ENCODE data around the gene DLGAP1. TPM values are rescaled to one million over a fixed set of nuclear protein-coding genes. Genes with fewer than 3 reads are reported as not detected.

Gene DLGAP1
- polyA plus RNA-seq, 1 donor from 2014 or later = 4.5 TPM

DNA sequence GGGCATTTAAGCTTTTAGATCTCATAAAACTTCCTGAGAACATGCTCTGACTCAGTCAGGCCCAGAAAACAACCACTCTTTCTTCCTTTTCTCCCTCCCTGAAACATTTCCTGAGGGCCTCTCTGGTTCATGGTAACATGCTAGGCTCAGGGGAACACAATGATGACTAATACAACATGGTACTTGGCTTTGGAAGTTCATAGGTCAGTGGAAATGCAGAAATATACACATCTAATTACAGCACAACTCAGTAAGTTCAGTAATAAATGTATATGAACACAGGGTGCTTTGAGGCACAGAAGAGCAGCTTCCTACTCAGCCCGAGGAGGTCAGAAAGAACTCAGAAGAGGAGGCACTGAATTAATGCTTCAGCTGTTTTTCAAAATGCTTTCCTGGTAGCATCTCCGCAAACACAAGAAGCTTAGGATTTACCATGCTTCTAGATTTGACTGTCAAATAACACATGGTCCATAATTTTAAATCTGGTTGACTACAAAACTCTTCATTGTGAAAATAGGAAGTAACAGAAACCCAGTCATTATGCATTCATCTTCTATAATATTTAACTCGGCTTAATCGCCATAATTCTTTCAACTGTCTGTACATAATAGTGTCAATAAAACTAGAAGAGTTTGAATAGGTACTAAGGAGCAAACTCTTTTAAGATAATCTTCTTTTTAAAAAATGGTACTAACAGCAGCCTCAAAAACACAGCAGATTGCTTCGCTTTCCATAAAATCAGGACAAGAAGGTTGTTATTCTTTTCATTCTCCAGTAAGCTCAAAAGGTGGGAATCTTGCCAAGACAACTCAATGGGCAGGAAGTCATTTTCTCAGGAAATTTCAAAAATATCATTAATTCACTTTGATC is 251.3 kb downstream of the DLGAP1 start:
- no peak overlapping the region for H3K27ac ChIP-seq (ENCODE audit: low read length)
- TF ChIP-seq POLR2AphosphoS5 (IDR thresholded peaks at IDR 0.05) (no peak), RAD21 (conservative IDR thresholded peaks at IDR 0.05) (no peak), SMC3 (conservative IDR thresholded peaks at IDR 0.05; ENCODE audit: poor library complexity) (no peak), MXI1 (conservative IDR thresholded peaks at IDR 0.05; ENCODE audit: poor library complexity, severe bottlenecking) (no peak), EZH2 (IDR thresholded peaks at IDR 0.05; ENCODE audit: borderline replicate concordance, insufficient read depth, low read length, poor library complexity, severe bottlenecking) (no peak), EP300 (conservative IDR thresholded peaks at IDR 0.05; ENCODE audit: poor library complexity, severe bottlenecking) (no peak), TAF1 (IDR thresholded peaks at IDR 0.05; ENCODE audit: low read depth) (no peak)
- TF ChIP-seq, protein P1, sequence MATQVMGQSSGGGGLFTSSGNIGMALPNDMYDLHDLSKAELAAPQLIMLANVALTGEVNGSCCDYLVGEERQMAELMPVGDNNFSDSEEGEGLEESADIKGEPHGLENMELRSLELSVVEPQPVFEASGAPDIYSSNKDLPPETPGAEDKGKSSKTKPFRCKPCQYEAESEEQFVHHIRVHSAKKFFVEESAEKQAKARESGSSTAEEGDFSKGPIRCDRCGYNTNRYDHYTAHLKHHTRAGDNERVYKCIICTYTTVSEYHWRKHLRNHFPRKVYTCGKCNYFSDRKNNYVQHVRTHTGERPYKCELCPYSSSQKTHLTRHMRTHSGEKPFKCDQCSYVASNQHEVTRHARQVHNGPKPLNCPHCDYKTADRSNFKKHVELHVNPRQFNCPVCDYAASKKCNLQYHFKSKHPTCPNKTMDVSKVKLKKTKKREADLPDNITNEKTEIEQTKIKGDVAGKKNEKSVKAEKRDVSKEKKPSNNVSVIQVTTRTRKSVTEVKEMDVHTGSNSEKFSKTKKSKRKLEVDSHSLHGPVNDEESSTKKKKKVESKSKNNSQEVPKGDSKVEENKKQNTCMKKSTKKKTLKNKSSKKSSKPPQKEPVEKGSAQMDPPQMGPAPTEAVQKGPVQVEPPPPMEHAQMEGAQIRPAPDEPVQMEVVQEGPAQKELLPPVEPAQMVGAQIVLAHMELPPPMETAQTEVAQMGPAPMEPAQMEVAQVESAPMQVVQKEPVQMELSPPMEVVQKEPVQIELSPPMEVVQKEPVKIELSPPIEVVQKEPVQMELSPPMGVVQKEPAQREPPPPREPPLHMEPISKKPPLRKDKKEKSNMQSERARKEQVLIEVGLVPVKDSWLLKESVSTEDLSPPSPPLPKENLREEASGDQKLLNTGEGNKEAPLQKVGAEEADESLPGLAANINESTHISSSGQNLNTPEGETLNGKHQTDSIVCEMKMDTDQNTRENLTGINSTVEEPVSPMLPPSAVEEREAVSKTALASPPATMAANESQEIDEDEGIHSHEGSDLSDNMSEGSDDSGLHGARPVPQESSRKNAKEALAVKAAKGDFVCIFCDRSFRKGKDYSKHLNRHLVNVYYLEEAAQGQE (IDR thresholded peaks at IDR 0.05; ENCODE audit: borderline replicate concordance) = no peak
- TF ChIP-seq, protein P2, sequence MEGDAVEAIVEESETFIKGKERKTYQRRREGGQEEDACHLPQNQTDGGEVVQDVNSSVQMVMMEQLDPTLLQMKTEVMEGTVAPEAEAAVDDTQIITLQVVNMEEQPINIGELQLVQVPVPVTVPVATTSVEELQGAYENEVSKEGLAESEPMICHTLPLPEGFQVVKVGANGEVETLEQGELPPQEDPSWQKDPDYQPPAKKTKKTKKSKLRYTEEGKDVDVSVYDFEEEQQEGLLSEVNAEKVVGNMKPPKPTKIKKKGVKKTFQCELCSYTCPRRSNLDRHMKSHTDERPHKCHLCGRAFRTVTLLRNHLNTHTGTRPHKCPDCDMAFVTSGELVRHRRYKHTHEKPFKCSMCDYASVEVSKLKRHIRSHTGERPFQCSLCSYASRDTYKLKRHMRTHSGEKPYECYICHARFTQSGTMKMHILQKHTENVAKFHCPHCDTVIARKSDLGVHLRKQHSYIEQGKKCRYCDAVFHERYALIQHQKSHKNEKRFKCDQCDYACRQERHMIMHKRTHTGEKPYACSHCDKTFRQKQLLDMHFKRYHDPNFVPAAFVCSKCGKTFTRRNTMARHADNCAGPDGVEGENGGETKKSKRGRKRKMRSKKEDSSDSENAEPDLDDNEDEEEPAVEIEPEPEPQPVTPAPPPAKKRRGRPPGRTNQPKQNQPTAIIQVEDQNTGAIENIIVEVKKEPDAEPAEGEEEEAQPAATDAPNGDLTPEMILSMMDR (IDR thresholded peaks at IDR 0.05; ENCODE audit: poor library complexity, severe bottlenecking) = no peak

DNA sequence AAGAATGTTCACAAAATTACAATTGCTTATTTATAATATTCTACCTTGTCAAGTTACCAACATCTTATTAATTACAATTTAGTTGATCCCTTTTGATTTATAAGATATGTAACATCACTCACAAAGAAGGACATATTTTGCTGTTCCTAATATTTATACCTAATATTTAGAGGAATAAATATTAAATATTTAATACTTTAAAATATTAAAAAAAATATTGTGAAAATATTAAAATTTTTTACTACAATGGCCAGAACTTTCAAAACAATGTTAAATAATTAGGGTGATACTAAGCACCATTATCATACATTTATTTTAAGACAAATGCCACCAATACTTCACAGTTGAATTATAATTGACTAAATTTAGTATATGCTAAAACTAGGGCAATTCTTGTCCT is 254.7 kb downstream of the DLGAP1 start:
- Histone ChIP-seq H3K79me2 (replicated peaks; ENCODE audit: insufficient read depth, low read length) (no peaks in the 10 kb centered on the region), H3K9ac (ENCODE audit: low read length) (no peak overlapping the region), H3K4me3 (ENCODE audit: low read length) (no peak overlapping the region), H4K20me1 (ENCODE audit: insufficient read depth) (no peaks in the 10 kb centered on the region), H3K9me2 (ENCODE audit: insufficient read depth, low read length) (no peaks in the 10 kb centered on the region), H3K4me2 (ENCODE audit: low read length) (no peak overlapping the region), H3K9me3 (ENCODE audit: low read length) (no peaks in the 10 kb centered on the region), H3K27ac (ENCODE audit: low read length) (no peak overlapping the region), H2AFZ (ENCODE audit: low read depth, low read length) (no peak overlapping the region), H3K27me3 (ENCODE audit: insufficient read depth, low read depth, low read length) (no peaks in the 10 kb centered on the region), H3K36me3 (ENCODE audit: insufficient read depth, low read length) (no peaks in the 10 kb centered on the region), H3F3A (ENCODE audit: insufficient read depth, low read length, poor library complexity, severe bottlenecking) (no peaks in the 10 kb centered on the region)
- no peak for TF ChIP-seq TAF1 (IDR thresholded peaks at IDR 0.05; ENCODE audit: low read depth)
- no peak for TF ChIP-seq EP300 (conservative IDR thresholded peaks at IDR 0.05; ENCODE audit: poor library complexity, severe bottlenecking)
- no peak for TF ChIP-seq POLR2AphosphoS5 (IDR thresholded peaks at IDR 0.05)
- no peak for TF ChIP-seq MXI1 (conservative IDR thresholded peaks at IDR 0.05; ENCODE audit: poor library complexity, severe bottlenecking)
- TF ChIP-seq, protein P1 (IDR thresholded peaks at IDR 0.05; ENCODE audit: borderline replicate concordance) = no peak

More for the DNA sequence above, 251.3 kb downstream of the DLGAP1 start:
- Histone ChIP-seq H3K4me3 (ENCODE audit: low read length) (no peak overlapping the region), H2AFZ (ENCODE audit: low read depth, low read length) (no peak overlapping the region), H4K20me1 (ENCODE audit: insufficient read depth) (no peaks in the 10 kb centered on the region), H3K79me2 (replicated peaks; ENCODE audit: insufficient read depth, low read length) (no peaks in the 10 kb centered on the region), H3K9me3 (ENCODE audit: low read length) (no peaks in the 10 kb centered on the region), H3K4me2 (ENCODE audit: low read length) (no peak overlapping the region), H3K36me3 (ENCODE audit: insufficient read depth, low read length) (no peaks in the 10 kb centered on the region), H3F3A (ENCODE audit: insufficient read depth, low read length, poor library complexity, severe bottlenecking) (no peaks in the 10 kb centered on the region), H3K9ac (ENCODE audit: low read length) (no peak overlapping the region), H3K9me2 (ENCODE audit: insufficient read depth, low read length) (no peaks in the 10 kb centered on the region), H3K27me3 (ENCODE audit: insufficient read depth, low read depth, low read length) (no peaks in the 10 kb centered on the region)

Data from neural cell (in vitro differentiated cells).